Measurements from ENCODE around the gene CCL8.

DNA sequence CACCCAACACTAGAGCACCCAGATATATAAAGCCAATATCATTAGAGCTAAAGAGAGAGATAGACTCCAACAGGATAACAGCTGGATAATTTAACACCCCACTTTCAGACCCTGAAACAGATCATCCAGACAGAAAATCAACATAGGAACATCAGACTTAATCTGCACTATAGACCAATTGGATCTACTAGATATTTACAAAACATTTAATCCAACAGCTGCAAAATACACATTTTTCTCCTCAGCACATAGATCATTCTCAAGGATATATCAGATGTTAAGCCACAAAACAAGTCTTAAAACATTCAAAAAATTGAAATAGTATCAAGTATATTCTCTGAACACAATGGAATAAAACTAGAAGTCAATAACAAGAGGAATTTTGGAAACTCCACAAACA lies 33.0 kb downstream of the CCL8 start:
- no peak for TF ChIP-seq CTCF (IDR thresholded peaks at IDR 0.05)
- no peak for TF ChIP-seq EP300 (IDR thresholded peaks at IDR 0.05)
- no peak for TF ChIP-seq POLR2AphosphoS5 (IDR thresholded peaks at IDR 0.05)

All from sigmoid colon (tissue), 4 donors.